HepG2 (cell line): Measurements from ENCODE around the gene STUB1. TPM values are rescaled to one million over a fixed set of nuclear protein-coding genes. Genes with fewer than 3 reads are reported as not detected.
A peak's percentile ranks its signal among the peaks of the same experiment; 100 is the strongest.

ENCODE experiments used
- SAFB2 ChIP-seq: sonication (generic); formaldehyde crosslinking; IDR thresholded peaks from 2 replicates; pipeline ENCODE4 v1.5.1; 2020; ENCODE audit warnings: missing genetic modification reagents, low read depth, mild to moderate bottlenecking, borderline replicate concordance
- ZBTB7A ChIP-seq: sonication (generic); formaldehyde crosslinking; IDR thresholded peaks from 2 replicates; pipeline ENCODE4 v1.8.0; 2022; ENCODE audit warnings: mild to moderate bottlenecking, missing genetic modification reagents
- ZNF354B ChIP-seq: sonication (generic); formaldehyde crosslinking; IDR thresholded peaks from 2 replicates; pipeline ENCODE4 v1.8.0; 2022; ENCODE audit warnings: mild to moderate bottlenecking, missing genetic modification reagents
- ZNF407 ChIP-seq: sonication (generic); formaldehyde crosslinking; IDR thresholded peaks from one replicate; pipeline ENCODE4 v1.5.1; 2020; ENCODE audit warnings: mild to moderate bottlenecking, missing genetic modification reagents; ENCODE audit errors: not compliant biosample characterization
- ZNF557 ChIP-seq: sonication (generic); formaldehyde crosslinking; IDR thresholded peaks from 2 replicates; pipeline ENCODE4 v1.4.0; 2020; ENCODE audit warnings: missing genetic modification reagents
- ZNF629 ChIP-seq: sonication (generic); formaldehyde crosslinking; conservative IDR thresholded peaks from 2 replicates; pipeline ENCODE4 v1.5.0; 2020; ENCODE audit warnings: missing genetic modification reagents
- ZNF660 ChIP-seq: sonication (generic); formaldehyde crosslinking; IDR thresholded peaks from 2 replicates; pipeline ENCODE4 v1.5.1; 2020; ENCODE audit warnings: mild to moderate bottlenecking, low read depth, missing genetic modification reagents, borderline replicate concordance
- ZNF674 ChIP-seq: sonication (generic); formaldehyde crosslinking; IDR thresholded peaks from 2 replicates; pipeline ENCODE4 v1.5.0; 2020; ENCODE audit warnings: low read depth, mild to moderate bottlenecking, missing genetic modification reagents
- ZNF720 ChIP-seq: sonication (generic); formaldehyde crosslinking; IDR thresholded peaks from 2 replicates; pipeline ENCODE4 v1.4.0; 2020; ENCODE audit warnings: missing genetic modification reagents
- ZNF747 ChIP-seq: sonication (generic); formaldehyde crosslinking; IDR thresholded peaks from 2 replicates; pipeline ENCODE4 v1.8.1; 2023; ENCODE audit warnings: missing genetic modification reagents, mild to moderate bottlenecking, borderline replicate concordance
- ZNF782 ChIP-seq: sonication (generic); formaldehyde crosslinking; IDR thresholded peaks from 2 replicates; pipeline ENCODE4 v1.4.0; 2020; ENCODE audit warnings: missing genetic modification reagents, mild to moderate bottlenecking, borderline replicate concordance
- ZNF792 ChIP-seq: IDR thresholded peaks from 2 replicates; pipeline ENCODE4 v1.6.1; 2016
- polyA plus RNA-seq, 8 experiments: library from polyadenylated mRNA; depleted of rRNA in 3 of 8; stranded (reverse) in 7 of 8; unstranded in 1 of 8; fragments of >200 nt; fragmentation: Illumina TruSeq in 4 of 8; extraction: Trizol in 4 of 8; gene quantifications; 2 replicates each; pipeline versions ENCODE4 v1.2.1 to v1.2.3, GENCODE V29; 2011 to 2016; ENCODE audit warnings: low read depth in 4 of 8, missing spikeins in 1 of 8, mixed read lengths in 1 of 8; ENCODE audit not compliant: insufficient read depth in 1 of 8
- total RNA-seq, 5 experiments: library from RNA; depleted of rRNA; stranded (reverse); fragments of >200 nt; fragmentation: Illumina TruSeq; extraction: Trizol; gene quantifications; 2 replicates each; pipeline ENCODE4 v1.2.3, GENCODE V29; 2016; ENCODE audit warnings: low read depth in 1 of 5
- TF ChIP-seq, protein P1 (sequence below): sonication (generic); formaldehyde crosslinking; IDR thresholded peaks from 2 replicates; pipeline ENCODE4 v1.5.0; 2020; ENCODE audit warnings: mild to moderate bottlenecking, missing genetic modification reagents, borderline replicate concordance

STUB1 gene
- total and polyA plus RNA-seq, 2 of the 13 experiments (the other 11 are each of a cell fraction or from before 2014, with no cell fraction given) = 52.9 to 78.2 TPM

GRCh38 chr16:645852-646678, 34.1 kb upstream of the STUB1 start (continued):
- TF ChIP-seq ZNF354B (CRISPR knock-in tag) = no peak
- no peak for TF ChIP-seq ZNF557 (CRISPR knock-in tag)
- no peak for TF ChIP-seq ZNF660 (CRISPR knock-in tag)
- TF ChIP-seq ZNF747 = peak; percentile 56; the same call in 1 of the 2 replicates
- TF ChIP-seq, protein P1, sequence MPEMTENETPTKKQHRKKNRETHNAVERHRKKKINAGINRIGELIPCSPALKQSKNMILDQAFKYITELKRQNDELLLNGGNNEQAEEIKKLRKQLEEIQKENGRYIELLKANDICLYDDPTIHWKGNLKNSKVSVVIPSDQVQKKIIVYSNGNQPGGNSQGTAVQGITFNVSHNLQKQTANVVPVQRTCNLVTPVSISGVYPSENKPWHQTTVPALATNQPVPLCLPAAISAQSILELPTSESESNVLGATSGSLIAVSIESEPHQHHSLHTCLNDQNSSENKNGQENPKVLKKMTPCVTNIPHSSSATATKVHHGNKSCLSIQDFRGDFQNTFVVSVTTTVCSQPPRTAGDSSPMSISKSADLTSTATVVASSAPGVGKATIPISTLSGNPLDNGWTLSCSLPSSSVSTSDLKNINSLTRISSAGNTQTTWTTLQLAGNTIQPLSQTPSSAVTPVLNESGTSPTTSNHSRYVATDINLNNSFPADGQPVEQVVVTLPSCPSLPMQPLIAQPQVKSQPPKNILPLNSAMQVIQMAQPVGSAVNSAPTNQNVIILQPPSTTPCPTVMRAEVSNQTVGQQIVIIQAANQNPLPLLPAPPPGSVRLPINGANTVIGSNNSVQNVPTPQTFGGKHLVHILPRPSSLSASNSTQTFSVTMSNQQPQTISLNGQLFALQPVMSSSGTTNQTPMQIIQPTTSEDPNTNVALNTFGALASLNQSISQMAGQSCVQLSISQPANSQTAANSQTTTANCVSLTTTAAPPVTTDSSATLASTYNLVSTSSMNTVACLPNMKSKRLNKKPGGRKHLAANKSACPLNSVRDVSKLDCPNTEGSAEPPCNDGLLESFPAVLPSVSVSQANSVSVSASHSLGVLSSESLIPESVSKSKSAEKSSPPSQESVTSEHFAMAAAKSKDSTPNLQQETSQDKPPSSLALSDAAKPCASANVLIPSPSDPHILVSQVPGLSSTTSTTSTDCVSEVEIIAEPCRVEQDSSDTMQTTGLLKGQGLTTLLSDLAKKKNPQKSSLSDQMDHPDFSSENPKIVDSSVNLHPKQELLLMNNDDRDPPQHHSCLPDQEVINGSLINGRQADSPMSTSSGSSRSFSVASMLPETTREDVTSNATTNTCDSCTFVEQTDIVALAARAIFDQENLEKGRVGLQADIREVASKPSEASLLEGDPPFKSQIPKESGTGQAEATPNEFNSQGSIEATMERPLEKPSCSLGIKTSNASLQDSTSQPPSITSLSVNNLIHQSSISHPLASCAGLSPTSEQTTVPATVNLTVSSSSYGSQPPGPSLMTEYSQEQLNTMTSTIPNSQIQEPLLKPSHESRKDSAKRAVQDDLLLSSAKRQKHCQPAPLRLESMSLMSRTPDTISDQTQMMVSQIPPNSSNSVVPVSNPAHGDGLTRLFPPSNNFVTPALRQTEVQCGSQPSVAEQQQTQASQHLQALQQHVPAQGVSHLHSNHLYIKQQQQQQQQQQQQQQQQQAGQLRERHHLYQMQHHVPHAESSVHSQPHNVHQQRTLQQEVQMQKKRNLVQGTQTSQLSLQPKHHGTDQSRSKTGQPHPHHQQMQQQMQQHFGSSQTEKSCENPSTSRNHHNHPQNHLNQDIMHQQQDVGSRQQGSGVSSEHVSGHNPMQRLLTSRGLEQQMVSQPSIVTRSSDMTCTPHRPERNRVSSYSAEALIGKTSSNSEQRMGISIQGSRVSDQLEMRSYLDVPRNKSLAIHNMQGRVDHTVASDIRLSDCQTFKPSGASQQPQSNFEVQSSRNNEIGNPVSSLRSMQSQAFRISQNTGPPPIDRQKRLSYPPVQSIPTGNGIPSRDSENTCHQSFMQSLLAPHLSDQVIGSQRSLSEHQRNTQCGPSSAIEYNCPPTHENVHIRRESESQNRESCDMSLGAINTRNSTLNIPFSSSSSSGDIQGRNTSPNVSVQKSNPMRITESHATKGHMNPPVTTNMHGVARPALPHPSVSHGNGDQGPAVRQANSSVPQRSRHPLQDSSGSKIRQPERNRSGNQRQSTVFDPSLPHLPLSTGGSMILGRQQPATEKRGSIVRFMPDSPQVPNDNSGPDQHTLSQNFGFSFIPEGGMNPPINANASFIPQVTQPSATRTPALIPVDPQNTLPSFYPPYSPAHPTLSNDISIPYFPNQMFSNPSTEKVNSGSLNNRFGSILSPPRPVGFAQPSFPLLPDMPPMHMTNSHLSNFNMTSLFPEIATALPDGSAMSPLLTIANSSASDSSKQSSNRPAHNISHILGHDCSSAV (CRISPR knock-in tag) = no peak
- TF ChIP-seq ZNF720 (CRISPR knock-in tag) = no peak
- TF ChIP-seq SAFB2 = 0 out of 2 replicates have a peak, but pooled peaks have one; percentile 37
- TF ChIP-seq ZNF629 (CRISPR knock-in tag) = no peak
- TF ChIP-seq ZBTB7A (CRISPR knock-in tag) = no peak
- TF ChIP-seq ZNF782 (CRISPR knock-in tag) = no peak
- no peak for TF ChIP-seq ZNF407
- TF ChIP-seq ZNF792 (CRISPR knock-in tag) = no peak
- TF ChIP-seq ZNF674 (CRISPR knock-in tag) = no peak
